Keratinocyte (primary cell): ENCODE data around the gene KIR3DL1. TPM values are rescaled to one million over a fixed set of nuclear protein-coding genes. Genes with fewer than 3 reads are reported as not detected.

Source experiments
- DNase-seq: peaks from one replicate; pipeline ENCODE4 v3.0.0-alpha.2; 2011; ENCODE audit warnings: low read depth, missing footprints, low spot score
- FAIRE-seq: peaks from 2 replicates; lab custom pipeline; 2011; peaks lifted over from hg19 to GRCh38; lab: Jason Lieb, UNC
- H2AFZ ChIP-seq: 2 replicates; pipeline ENCODE4 v1.6.0; 2012; ENCODE audit warnings: low read length, control low read depth, inconsistent platforms; ENCODE audit not compliant: control insufficient read depth
- H3K27ac ChIP-seq: 2 replicates; pipeline ENCODE4 v1.5.1; 2011; ENCODE audit warnings: low read length; ENCODE audit not compliant: control insufficient read depth, insufficient read depth
- H3K27me3 ChIP-seq: 3 replicates; pipeline ENCODE4 v1.6.0; 2011; ENCODE audit warnings: low read length; ENCODE audit not compliant: control insufficient read depth, insufficient read depth; ENCODE audit errors: extremely low read depth
- H3K36me3 ChIP-seq, 2 experiments: 2 replicates in 1 of 2; 3 replicates in 1 of 2; pipeline ENCODE4 v1.5.1; 2011; ENCODE audit warnings: low read length in 2 of 2, mild to moderate bottlenecking in 1 of 2; ENCODE audit not compliant: control insufficient read depth in 2 of 2, insufficient read depth in 2 of 2; ENCODE audit errors: extremely low read depth in 1 of 2
- H3K4me1 ChIP-seq: 3 replicates; pipeline ENCODE4 v1.5.1; 2011; ENCODE audit warnings: low read length; ENCODE audit not compliant: control insufficient read depth, insufficient read depth; ENCODE audit errors: extremely low read depth
- H3K4me2 ChIP-seq: 3 replicates; pipeline ENCODE4 v1.6.0; 2011; ENCODE audit warnings: low read depth, low read length; ENCODE audit not compliant: control insufficient read depth, insufficient read depth; ENCODE audit errors: extremely low read depth
- H3K4me3 ChIP-seq, 3 experiments: fragments of 200-600 bp in 1 of 3; sonication (generic) in 1 of 3; 2 replicates in 2 of 3; 3 replicates in 1 of 3; pipeline ENCODE4 v1.5.1; 2011 to 2016; ENCODE audit warnings: low read length in 3 of 3, mild to moderate bottlenecking in 3 of 3, control low read depth in 2 of 3, inconsistent platforms in 1 of 3, low read depth in 1 of 3, mixed read lengths in 1 of 3, mixed run types in 1 of 3, moderate library complexity in 1 of 3; ENCODE audit not compliant: control insufficient read depth in 2 of 3, insufficient read depth in 2 of 3; ENCODE audit errors: extremely low read depth in 1 of 3
- H3K79me2 ChIP-seq: 2 replicates; pipeline ENCODE4 v1.6.0; 2012; ENCODE audit warnings: low read length; ENCODE audit not compliant: control insufficient read depth, insufficient read depth
- H3K9ac ChIP-seq: 3 replicates; pipeline ENCODE4 v1.6.0; 2011; ENCODE audit warnings: low read length; ENCODE audit not compliant: control insufficient read depth, insufficient read depth; ENCODE audit errors: extremely low read depth
- H3K9me1 ChIP-seq: 3 replicates; pipeline ENCODE4 v1.6.0; 2011; ENCODE audit warnings: low read length; ENCODE audit not compliant: control insufficient read depth, insufficient read depth; ENCODE audit errors: extremely low read depth
- H3K9me3 ChIP-seq: 2 replicates; pipeline ENCODE4 v1.5.1; 2012; ENCODE audit warnings: low read depth, low read length; ENCODE audit not compliant: control insufficient read depth
- H4K20me1 ChIP-seq: 3 replicates; pipeline ENCODE4 v1.6.0; 2011; ENCODE audit warnings: low read length; ENCODE audit not compliant: control insufficient read depth, insufficient read depth; ENCODE audit errors: extremely low read depth
- CTCF ChIP-seq, 3 experiments: IDR thresholded peaks in 1 of 3; conservative IDR thresholded peaks in 1 of 3; optimal IDR thresholded peaks in 1 of 3; 2 replicates in 2 of 3; 3 replicates in 1 of 3; pipeline versions ENCODE3 to v1.5.1; 2011; ENCODE audit warnings: low read length in 3 of 3, mild to moderate bottlenecking in 3 of 3, moderate library complexity in 2 of 3, control low read depth in 1 of 3, inconsistent platforms in 1 of 3; ENCODE audit not compliant: insufficient read depth in 2 of 3; ENCODE audit errors: extremely low read depth in 1 of 3
- EZH2 ChIP-seq: IDR thresholded peaks from one replicate; pipeline ENCODE4 v1.6.1; 2012; ENCODE audit warnings: inconsistent platforms, mild to moderate bottlenecking, low read length, moderate library complexity
- dilution Hi-C: fragments of 300-500 bp; cut with MboI; formaldehyde crosslinking; loops from one replicate; pipeline ENCODE4 v1.7.0; 2020; ENCODE audit warnings: low sequenced_read_pairs; ENCODE audit not compliant: extremely low pct_ligation_motif_present
- polyA plus RNA-seq, 5 experiments: library from polyadenylated mRNA; depleted of rRNA in 3 of 5; stranded (reverse) in 3 of 5; stranded (forward) in 1 of 5; unstranded in 1 of 5; fragments of >200 nt; gene quantifications; 1 replicate in 1 of 5; 2 replicates in 3 of 5; 3 replicates in 1 of 5; pipeline versions ENCODE4 v1.2.1 to v1.2.3, GENCODE V29; 2011 to 2012; ENCODE audit warnings: missing spikeins in 2 of 5, low read depth in 1 of 5, low replicate concordance in 1 of 5

The KIR3DL1 gene
- polyA plus RNA-seq, 1 donor (not counting 4 experiments of a cell fraction or from before 2014, with no cell fraction given) = not detected

GRCh38 chr19:54803410-54803809, 12.9 kb upstream of the KIR3DL1 start, which contains the start of gene KIR2DL4:
KIR2DL4 (plus strand) TSS chr19:54803610; CDS start chr19:54803652, 42 bp downstream.
- Histone ChIP-seq H3K4me1 (no peaks in the 10 kb centered on the region), H3K4me3 (no peak within 1 kb of the TSS), H3K79me2 (no peaks in the 10 kb centered on the region), H3K27ac (no peak within 1 kb of the TSS), H3K27me3 (no peaks in the 10 kb centered on the region), H3K36me3 (no peaks in the 10 kb centered on the region), H4K20me1 (no peaks in the 10 kb centered on the region), H2AFZ (no peak within 1 kb of the TSS), H3K4me2 (no peak within 1 kb of the TSS), H3K9me1 (no peaks in the 10 kb centered on the region), H3K9ac (no peak within 1 kb of the TSS), H3K9me3 (peaks cover 14% of the 10 kb centered on the region)
- dilution Hi-C loops = no loop called here
- TF ChIP-seq EZH2 (no peak), CTCF (optimal IDR thresholded peaks at IDR 0.05 in 1 of 3, IDR thresholded peaks at IDR 0.05 in 1 of 3, conservative IDR thresholded peaks at IDR 0.05 in 1 of 3; ENCODE audit: extremely low read depth in 1 of 3, insufficient read depth in 2 of 3, low read length in 3 of 3) (no peak)
- no peak for FAIRE-seq
- no peak for DNase-seq

GRCh38 chr19:54804101-54804500, 12.2 kb upstream of the KIR3DL1 start:
- H3K27me3 ChIP-seq = no peaks in the 10 kb centered on the region

More at GRCh38 chr19:54804101-54804500, 12.2 kb upstream of the KIR3DL1 start:
- H4K20me1 ChIP-seq = no peaks in the 10 kb centered on the region
- H3K4me3 ChIP-seq = no peak overlapping the region
- no peak overlapping the region for H3K4me2 ChIP-seq
- no peak for FAIRE-seq
- no peaks in the 10 kb centered on the region for H3K4me1 ChIP-seq
- DNase-seq = no peak
- no peaks in the 10 kb centered on the region for H3K9me1 ChIP-seq
- H3K9me3 ChIP-seq = peaks cover 14% of the 10 kb centered on the region
- no peaks in the 10 kb centered on the region for H3K36me3 ChIP-seq
- H3K9ac ChIP-seq = no peak overlapping the region
- dilution Hi-C loops = no loop called here
- H2AFZ ChIP-seq = no peak overlapping the region
- TF ChIP-seq EZH2 (no peak), CTCF (optimal IDR thresholded peaks at IDR 0.05 in 1 of 3, IDR thresholded peaks at IDR 0.05 in 1 of 3, conservative IDR thresholded peaks at IDR 0.05 in 1 of 3; ENCODE audit: extremely low read depth in 1 of 3, insufficient read depth in 2 of 3, low read length in 3 of 3) (no peak)
- H3K79me2 ChIP-seq = no peaks in the 10 kb centered on the region
- H3K27ac ChIP-seq = no peak overlapping the region
